Neural progenitor cell (in vitro differentiated cells): Measurements from ENCODE around the gene CXCL14.

ENCODE experiments used
- EZH2 ChIP-seq: fragments of 200-600 bp; sonication (generic); IDR thresholded peaks from 2 replicates; pipeline ENCODE4 v1.6.1; 2017; ENCODE audit warnings: antibody characterized with exemption, mild to moderate bottlenecking, moderate library complexity
- TF ChIP-seq, protein P1 (sequence below): fragments of 200-600 bp; sonication (generic); IDR thresholded peaks from 2 replicates; pipeline ENCODE4 v1.5.1; 2017; ENCODE audit warnings: antibody characterized with exemption, mild to moderate bottlenecking

DNA sequence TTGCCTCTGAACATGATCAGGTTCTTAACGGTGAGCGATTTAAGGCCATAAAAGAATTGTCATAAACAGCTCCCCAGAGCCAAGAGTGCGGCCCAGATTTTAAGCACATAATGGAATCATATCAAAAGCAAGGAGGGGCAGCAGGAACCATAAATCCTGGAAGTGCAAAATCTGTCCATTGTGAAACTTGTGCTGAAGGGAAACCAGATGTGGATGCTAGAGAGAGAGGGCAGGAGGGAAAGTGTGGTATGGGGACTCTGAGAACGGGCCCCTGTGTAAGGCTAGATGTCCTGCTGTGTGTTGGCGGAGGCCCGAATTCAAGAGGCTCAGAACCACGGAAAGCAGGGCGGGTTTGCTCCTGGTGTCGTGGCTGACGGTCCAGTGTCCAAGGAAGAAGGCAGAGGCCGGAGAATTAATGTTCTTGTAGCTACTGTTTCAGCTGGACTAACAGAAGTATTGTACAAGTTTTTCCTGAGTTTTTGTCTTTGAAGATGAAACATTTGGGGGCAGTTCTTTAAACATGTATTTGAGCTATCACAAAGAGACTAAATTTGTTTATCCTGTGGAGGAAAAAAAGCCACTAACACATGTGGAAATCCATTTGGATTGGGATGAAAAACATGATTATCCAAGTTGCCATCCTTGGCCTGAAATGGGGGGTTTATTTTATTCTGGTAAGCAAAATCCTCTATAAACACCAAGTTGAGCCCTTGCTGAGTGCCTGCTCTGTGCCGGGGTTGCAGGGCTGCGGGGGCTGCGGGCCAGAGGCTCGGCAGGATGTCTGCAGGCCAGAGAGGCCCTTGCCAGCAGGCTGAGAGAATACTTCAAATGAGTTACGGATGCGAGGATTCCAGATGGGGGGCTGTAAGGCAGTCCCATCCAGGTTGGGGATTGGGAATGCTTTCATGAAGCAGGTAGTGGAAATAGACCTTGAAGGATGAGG, 9.2 kb upstream of the CXCL14 start:
- TF ChIP-seq, protein P1, sequence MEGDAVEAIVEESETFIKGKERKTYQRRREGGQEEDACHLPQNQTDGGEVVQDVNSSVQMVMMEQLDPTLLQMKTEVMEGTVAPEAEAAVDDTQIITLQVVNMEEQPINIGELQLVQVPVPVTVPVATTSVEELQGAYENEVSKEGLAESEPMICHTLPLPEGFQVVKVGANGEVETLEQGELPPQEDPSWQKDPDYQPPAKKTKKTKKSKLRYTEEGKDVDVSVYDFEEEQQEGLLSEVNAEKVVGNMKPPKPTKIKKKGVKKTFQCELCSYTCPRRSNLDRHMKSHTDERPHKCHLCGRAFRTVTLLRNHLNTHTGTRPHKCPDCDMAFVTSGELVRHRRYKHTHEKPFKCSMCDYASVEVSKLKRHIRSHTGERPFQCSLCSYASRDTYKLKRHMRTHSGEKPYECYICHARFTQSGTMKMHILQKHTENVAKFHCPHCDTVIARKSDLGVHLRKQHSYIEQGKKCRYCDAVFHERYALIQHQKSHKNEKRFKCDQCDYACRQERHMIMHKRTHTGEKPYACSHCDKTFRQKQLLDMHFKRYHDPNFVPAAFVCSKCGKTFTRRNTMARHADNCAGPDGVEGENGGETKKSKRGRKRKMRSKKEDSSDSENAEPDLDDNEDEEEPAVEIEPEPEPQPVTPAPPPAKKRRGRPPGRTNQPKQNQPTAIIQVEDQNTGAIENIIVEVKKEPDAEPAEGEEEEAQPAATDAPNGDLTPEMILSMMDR: no peak
- no peak for TF ChIP-seq EZH2
